Right ventricle myocardium superior (tissue), 1 donor: ENCODE data around the gene SDF2. TPM values are rescaled to one million over a fixed set of nuclear protein-coding genes. Genes with fewer than 3 reads are reported as not detected.
"Not testable (repeated sequence)": the region's sequence is repeated elsewhere in the genome, so short reads cannot be mapped to it uniquely, and the experiment has no call there.

ENCODE experiments used
- ATAC-seq: fragments of 200-7000 bp; cut with Tn5 transposase; one replicate; pipeline ENCODE4 v1.9.1; 2020; ENCODE audit warnings: mild to moderate bottlenecking; ENCODE audit not compliant: poor library complexity
- DNase-seq: peaks from one replicate; pipeline ENCODE4 v3.0.0-alpha.2; 2020
- intact Hi-C: fragments of 100-400 bp; cut with DNase I; formaldehyde crosslinking; loops from one replicate; pipeline ENCODE4 v1.11.2; 2022
- total RNA-seq: library from RNA; stranded (reverse); fragmentation: NEBNext Ultra II Directional; extraction: Animal tissue kit (Norgen Biotek cat#: 25700); gene quantifications from one replicate; pipeline ENCODE4 v1.2.1, GENCODE V29; 2021
- donor health status: DM: no; HTN: yes; CAD: no; lungs with severe emphysema.

Gene SDF2
- total RNA-seq, 1 donor from 2014 or later = 26.4 TPM

- DNase-seq, intact Hi-C loops, ATAC-seq: not testable (repeated sequence)
Measured at GRCh38 chr17:28604031-28604430, 57.7 kb downstream of the SDF2 start.

- intact Hi-C loops = no loop called here
- ATAC-seq (peak; percentile 68), DNase-seq (peak; percentile 65)
Measured at GRCh38 chr17:28599311-28600184, 62.2 kb downstream of the SDF2 start.

- DNase-seq = peak; percentile 96
- ATAC-seq = peak; percentile 100
- intact Hi-C loops = no loop called here
Measured at GRCh38 chr17:28598799-28599310, 62.9 kb downstream of the SDF2 start, which contains the start of gene SPAG5. SPAG5 (minus strand) TSS chr17:28599025; CDS start chr17:28598946, 79 bp downstream.

DNA sequence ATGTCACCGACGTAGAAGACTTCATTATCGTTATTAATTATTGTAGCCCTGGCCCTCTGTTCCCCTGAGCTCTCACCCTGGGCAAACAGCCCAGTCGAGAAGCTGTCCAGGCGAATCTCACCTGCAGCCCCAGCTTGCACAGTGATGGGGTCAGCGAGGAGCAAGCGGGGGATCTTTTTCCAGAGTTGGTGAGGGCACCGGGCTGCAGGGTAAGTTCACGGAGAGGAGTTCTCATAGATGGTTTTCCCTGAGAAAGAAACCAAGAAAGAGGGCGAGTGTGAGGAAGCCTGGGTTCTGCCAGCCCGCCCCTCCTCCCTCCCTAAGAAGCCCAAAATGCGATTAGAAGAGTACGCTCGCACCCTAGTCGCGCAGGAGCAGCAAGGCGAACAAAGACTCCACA is 63.3 kb downstream of the SDF2 start:
- intact Hi-C loops = no loop called here
- ATAC-seq = no peak
- no peak for DNase-seq

Other genes with a start within 250 kb of the SDF2 start
- gene SLC13A2, start 188.3 kb downstream of the SDF2 start, total RNA-seq = not detected
- not detected for gene FOXN1, start 155.6 kb downstream of the SDF2 start, total RNA-seq
- 22.6 TPM for gene UNC119, start 109.3 kb downstream of the SDF2 start, total RNA-seq
- 33.4 TPM for gene PIGS, start 90.4 kb downstream of the SDF2 start, total RNA-seq
- gene ALDOC, start 85.0 kb downstream of the SDF2 start, total RNA-seq = 353 TPM
- 1.1 TPM for gene SPAG5, start 62.9 kb downstream of the SDF2 start, total RNA-seq
- gene RSKR, start 47.7 kb downstream of the SDF2 start, total RNA-seq = 4.8 TPM
- 69.2 TPM for gene BLTP2, start 16.7 kb downstream of the SDF2 start, total RNA-seq
- 38.8 TPM for gene SUPT6H, start 299 bp upstream of the SDF2 start, total RNA-seq
- gene PROCA1, start 50.0 kb upstream of the SDF2 start, total RNA-seq = 1.3 TPM
- 14.5 TPM for gene RAB34, start 56.0 kb upstream of the SDF2 start, total RNA-seq
- 858 TPM for gene RPL23A, start 58.1 kb upstream of the SDF2 start, total RNA-seq
- 1.9 TPM for gene TLCD1, start 64.3 kb upstream of the SDF2 start, total RNA-seq
- 0.30 TPM for gene NEK8, start 66.9 kb upstream of the SDF2 start, total RNA-seq
- gene TRAF4, start 82.1 kb upstream of the SDF2 start, total RNA-seq = 2.4 TPM
- 15.6 TPM for gene FAM222B, start 180.9 kb upstream of the SDF2 start, total RNA-seq
- gene ERAL1, start 193.1 kb upstream of the SDF2 start, total RNA-seq = 36.4 TPM
- gene FLOT2, start 235.8 kb upstream of the SDF2 start, total RNA-seq = 101 TPM
- gene DHRS13, start 241.2 kb upstream of the SDF2 start, total RNA-seq = 2.9 TPM